Colonic mucosa (tissue), 4 donors: ENCODE results near the gene MAGEF1. TPM values are rescaled to one million over a fixed set of nuclear protein-coding genes. Genes with fewer than 3 reads are reported as not detected.

ENCODE experiments used
- DNase-seq: peaks from one replicate; pipeline ENCODE4 v3.0.0-alpha.2; 2020
- H3K27ac ChIP-seq: fragments of 200-600 bp; one replicate; pipeline ENCODE4 v1.8.0; 2021
- H3K27me3 ChIP-seq: fragments of 200-600 bp; one replicate; pipeline ENCODE4 v1.8.0; 2021
- H3K36me3 ChIP-seq: fragments of 200-600 bp; one replicate; pipeline ENCODE4 v1.8.0; 2021
- H3K4me1 ChIP-seq: fragments of 200-600 bp; one replicate; pipeline ENCODE4 v1.8.0; 2021; ENCODE audit warnings: mild to moderate bottlenecking
- H3K4me3 ChIP-seq: fragments of 200-600 bp; one replicate; pipeline ENCODE4 v1.8.0; 2021
- H3K9ac ChIP-seq, 2 donors: one replicate each; pipeline ENCODE4 v1.7.0; 2013; ENCODE audit warnings: control low read depth in 2 of 2, low read depth in 2 of 2, low read length in 2 of 2
- H3K9me3 ChIP-seq: fragments of 200-600 bp; one replicate; pipeline ENCODE4 v1.8.0; 2021
- intact Hi-C: fragments of 100-400 bp; cut with DNase I; formaldehyde crosslinking; loops from one replicate; pipeline ENCODE4 v1.14.1; 2022
- total RNA-seq, 2 donors: library from RNA; stranded (reverse); fragmentation: NEBNext Ultra II Directional in 1 of 2; extraction: Animal tissue kit (Norgen Biotek cat#: 25700) in 1 of 2; gene quantifications; one replicate each; pipeline ENCODE4 v1.2.1, GENCODE V29; 2021
- TF ChIP-seq, protein P1 (sequence below): fragments of 200-600 bp; IDR thresholded peaks from one replicate; pipeline ENCODE4 v1.8.0; 2022; ENCODE audit warnings: antibody characterized with exemption, mild to moderate bottlenecking
- donor health status: healthy.
- donor health status: DM: no; HTN: no; CAD: no.
- donor health status: DM: no; HTN: no; CAD: no.

Gene MAGEF1
- total RNA-seq, 2 donors from 2014 or later, result 28.3 to 42.6 TPM

DNA sequence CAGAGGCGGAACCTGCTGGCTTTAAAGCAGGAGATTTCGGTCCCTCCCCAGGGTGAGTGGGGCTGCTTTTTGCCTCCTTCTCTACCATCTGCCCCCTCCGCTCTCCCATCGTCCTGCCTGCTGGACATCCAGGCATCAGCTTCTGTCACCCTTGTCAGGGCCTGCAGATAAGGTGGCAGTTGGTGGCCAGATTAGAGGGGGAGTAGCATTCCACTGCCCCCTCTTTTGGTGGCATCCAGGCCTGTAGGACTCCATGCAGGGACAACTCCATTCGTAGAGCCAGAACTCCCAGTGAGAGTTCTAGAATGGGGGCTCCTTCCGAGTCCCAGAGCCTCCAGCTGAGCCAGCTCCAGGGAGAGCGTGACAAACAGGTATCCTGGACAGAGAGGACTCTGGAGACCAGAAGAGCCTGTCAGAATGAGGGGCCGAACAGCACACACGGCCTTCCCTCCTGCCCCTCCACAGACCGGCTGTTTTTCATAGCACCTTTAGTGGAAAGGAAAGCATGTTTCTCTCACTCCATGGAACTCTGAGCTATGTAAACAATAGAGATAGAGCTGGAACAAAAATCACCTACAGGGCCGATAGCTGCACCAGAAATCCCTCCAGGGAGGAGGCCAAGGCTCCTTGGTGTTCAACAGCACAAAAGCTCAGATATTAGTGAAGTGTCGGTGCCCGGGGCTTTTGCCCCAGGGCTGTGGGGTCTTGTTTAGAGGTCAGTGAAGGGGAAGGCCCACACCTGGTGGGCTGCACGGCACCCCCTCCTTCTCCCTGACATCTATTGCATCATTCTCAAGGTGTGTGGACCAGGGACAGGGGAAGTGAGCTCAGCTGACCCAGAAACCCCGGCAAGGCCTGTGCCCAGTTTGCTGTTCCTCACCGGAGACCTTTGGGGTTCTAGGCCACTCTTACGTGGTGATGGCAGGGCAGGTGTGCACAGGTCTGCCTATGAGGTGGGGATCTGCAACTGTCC, 34.2 kb downstream of the MAGEF1 start:
- TF ChIP-seq, protein P1, sequence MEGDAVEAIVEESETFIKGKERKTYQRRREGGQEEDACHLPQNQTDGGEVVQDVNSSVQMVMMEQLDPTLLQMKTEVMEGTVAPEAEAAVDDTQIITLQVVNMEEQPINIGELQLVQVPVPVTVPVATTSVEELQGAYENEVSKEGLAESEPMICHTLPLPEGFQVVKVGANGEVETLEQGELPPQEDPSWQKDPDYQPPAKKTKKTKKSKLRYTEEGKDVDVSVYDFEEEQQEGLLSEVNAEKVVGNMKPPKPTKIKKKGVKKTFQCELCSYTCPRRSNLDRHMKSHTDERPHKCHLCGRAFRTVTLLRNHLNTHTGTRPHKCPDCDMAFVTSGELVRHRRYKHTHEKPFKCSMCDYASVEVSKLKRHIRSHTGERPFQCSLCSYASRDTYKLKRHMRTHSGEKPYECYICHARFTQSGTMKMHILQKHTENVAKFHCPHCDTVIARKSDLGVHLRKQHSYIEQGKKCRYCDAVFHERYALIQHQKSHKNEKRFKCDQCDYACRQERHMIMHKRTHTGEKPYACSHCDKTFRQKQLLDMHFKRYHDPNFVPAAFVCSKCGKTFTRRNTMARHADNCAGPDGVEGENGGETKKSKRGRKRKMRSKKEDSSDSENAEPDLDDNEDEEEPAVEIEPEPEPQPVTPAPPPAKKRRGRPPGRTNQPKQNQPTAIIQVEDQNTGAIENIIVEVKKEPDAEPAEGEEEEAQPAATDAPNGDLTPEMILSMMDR, result no peak
- H3K4me1 ChIP-seq, result peaks cover 4% of the 10 kb centered on the region
- DNase-seq, result no peak

DNA sequence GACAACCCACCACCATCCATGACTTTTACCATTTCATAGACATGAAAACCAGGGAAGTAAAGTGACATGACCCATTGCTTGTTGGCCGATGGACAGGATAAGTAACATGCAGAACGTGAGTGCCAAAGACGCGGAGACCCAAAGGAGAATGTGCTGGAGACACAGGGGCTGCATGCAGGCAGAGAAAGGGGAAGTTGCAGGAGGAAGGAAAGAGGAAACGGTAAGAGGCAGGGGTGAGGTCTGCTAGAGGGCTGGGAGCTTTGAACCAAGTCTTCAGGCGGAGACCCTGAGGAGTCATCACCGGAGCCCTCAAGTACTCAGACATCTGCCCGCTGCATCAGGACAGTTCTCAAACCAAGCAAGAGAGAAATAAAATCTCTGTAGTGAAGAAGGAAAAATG, 34.9 kb downstream of the MAGEF1 start:
- Histone ChIP-seq H3K9ac (no peak overlapping the region), H3K27me3 (no peaks in the 10 kb centered on the region), H3K4me3 (no peak overlapping the region), H3K27ac (no peak overlapping the region), H3K36me3 (no peaks in the 10 kb centered on the region), H3K4me1 (peaks cover 4% of the 10 kb centered on the region), H3K9me3 (no peaks in the 10 kb centered on the region)
- TF ChIP-seq, protein P1, result no peak
- DNase-seq, result no peak
- intact Hi-C loops, result no loop called here

More for the DNA sequence above, 34.2 kb downstream of the MAGEF1 start:
- H3K27ac ChIP-seq, result no peak overlapping the region
- H3K9ac ChIP-seq, result no peak overlapping the region
- no peak overlapping the region for H3K4me3 ChIP-seq
- no peaks in the 10 kb centered on the region for H3K27me3 ChIP-seq
- intact Hi-C loops, result no loop called here
- H3K36me3 ChIP-seq, result no peaks in the 10 kb centered on the region
- no peaks in the 10 kb centered on the region for H3K9me3 ChIP-seq

DNA sequence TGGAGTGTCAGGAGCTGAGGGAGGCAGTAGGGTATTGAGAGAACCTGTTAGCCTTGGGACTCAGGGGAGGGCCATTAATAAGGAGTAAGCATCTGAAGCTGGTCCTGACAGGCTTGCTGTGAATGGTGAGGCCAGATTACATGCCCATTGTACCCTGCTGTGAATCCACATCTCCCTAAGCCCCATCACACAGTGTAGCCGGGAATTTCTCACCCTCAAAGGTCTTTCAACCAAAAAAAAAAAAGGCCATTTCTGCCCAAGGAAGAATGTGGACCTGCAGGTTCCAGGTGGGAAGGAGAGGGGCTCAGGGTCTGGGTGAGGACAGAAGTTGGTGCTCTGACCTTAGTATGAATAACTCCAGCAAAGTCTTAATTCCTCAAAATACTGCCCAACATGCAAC, 37.2 kb downstream of the MAGEF1 start:
- Histone ChIP-seq H3K27ac (no peak overlapping the region), H3K4me1 (peaks cover 4% of the 10 kb centered on the region), H3K4me3 (no peak overlapping the region), H3K9me3 (no peaks in the 10 kb centered on the region), H3K36me3 (no peaks in the 10 kb centered on the region), H3K27me3 (no peaks in the 10 kb centered on the region), H3K9ac (no peak overlapping the region)
- intact Hi-C loops, result no loop called here
- no peak for DNase-seq
- TF ChIP-seq, protein P1, result no peak

DNA sequence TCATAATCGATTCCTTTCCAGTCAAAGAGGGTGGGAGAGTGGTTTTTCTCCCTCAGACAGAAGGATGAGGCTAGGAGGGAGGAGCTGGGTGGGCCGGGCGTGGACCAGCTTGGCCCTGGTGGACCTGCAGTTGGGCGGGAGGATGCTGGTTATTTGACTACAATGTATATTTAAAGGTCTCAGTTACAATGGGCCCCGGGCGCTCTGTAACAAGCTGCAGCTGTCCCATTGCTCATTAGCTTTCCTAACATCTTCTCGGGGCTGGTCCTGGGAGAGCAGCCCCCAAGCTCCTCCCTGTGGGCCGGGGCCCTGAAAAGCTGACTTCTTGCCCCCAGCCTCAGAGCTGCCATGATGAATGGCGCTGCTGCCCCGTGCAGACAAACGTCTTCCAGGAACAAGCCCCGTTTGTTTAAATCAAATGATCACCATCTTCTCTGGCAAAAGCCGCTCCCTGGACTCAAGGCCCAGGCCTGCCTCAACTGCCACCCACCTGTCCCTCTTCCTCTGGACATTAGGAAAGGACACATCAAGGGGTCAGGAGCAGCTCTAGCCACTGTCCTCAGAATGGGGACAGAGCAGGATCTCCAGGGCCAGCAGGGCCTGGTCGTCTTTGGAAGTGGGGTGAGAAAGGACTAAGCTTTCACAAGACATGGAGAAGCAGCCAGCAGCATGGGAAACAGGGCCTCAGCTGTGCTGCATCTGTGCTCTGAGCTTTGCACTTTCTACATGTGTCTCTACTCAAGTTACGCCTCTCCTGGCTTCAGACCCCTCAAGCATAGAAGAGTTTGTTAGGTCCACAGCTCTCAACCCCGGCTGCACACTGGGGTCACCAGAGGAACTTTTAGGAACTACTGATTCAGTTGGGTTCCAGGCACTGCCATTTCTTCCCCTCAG, 38.6 kb downstream of the MAGEF1 start:
- peaks cover 4% of the 10 kb centered on the region for H3K4me1 ChIP-seq
- intact Hi-C loops, result no loop called here
- no peak for DNase-seq
- no peak overlapping the region for H3K4me3 ChIP-seq
- H3K9me3 ChIP-seq, result no peaks in the 10 kb centered on the region
- H3K9ac ChIP-seq, result no peak overlapping the region
- TF ChIP-seq, protein P1, result no peak
- no peak overlapping the region for H3K27ac ChIP-seq
- no peaks in the 10 kb centered on the region for H3K36me3 ChIP-seq
- H3K27me3 ChIP-seq, result no peaks in the 10 kb centered on the region

DNA sequence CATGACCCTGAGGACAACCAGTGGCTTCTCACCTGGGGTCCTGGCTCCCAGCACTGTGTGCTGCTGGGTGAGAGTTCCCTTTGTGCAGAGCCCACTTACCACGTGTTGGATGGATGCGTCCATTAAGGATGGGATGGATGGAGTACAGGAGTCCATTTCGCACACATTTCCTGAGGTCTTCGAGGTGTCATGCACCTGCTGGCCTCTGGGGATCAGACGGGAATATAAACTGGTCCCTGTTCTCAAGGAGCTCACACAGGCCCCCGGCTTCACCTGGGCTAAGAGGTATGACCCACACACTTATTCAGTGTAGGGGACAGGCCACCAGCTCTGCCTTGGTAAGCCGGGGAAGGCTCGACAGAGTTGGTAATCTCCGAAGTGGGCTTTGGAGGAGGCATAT, 39.5 kb downstream of the MAGEF1 start:
- intact Hi-C loops, result no loop called here

More for the DNA sequence above, 39.5 kb downstream of the MAGEF1 start:
- no peak overlapping the region for H3K9ac ChIP-seq
- no peaks in the 10 kb centered on the region for H3K27me3 ChIP-seq
- DNase-seq, result no peak
- no peaks in the 10 kb centered on the region for H3K36me3 ChIP-seq
- H3K4me1 ChIP-seq, result no peaks in the 10 kb centered on the region
- H3K4me3 ChIP-seq, result no peak overlapping the region
- TF ChIP-seq, protein P1, result no peak
- H3K9me3 ChIP-seq, result no peaks in the 10 kb centered on the region
- H3K27ac ChIP-seq, result no peak overlapping the region
